SK-N-SH (cell line): ENCODE measurements around the gene CRMP1.

Source experiments
- PBX3 ChIP-seq: IDR thresholded peaks from 2 replicates; pipeline ENCODE4; 2012
- REST ChIP-seq: IDR thresholded peaks from 2 replicates; pipeline ENCODE4 v1.6.1; 2012; ENCODE audit warnings: mild to moderate bottlenecking, low read depth, low read length, moderate library complexity
- YY1 ChIP-seq: IDR thresholded peaks from 2 replicates; pipeline ENCODE4 v1.4.0; 2012; ENCODE audit warnings: low read depth, mild to moderate bottlenecking
- TF ChIP-seq, protein P1 (sequence below): fragments of 200-600 bp; sonication (generic); IDR thresholded peaks from 2 replicates; pipeline ENCODE4 v1.6.1; 2017; ENCODE audit warnings: antibody characterized with exemption, mild to moderate bottlenecking, moderate library complexity

- no peak for TF ChIP-seq PBX3
- TF ChIP-seq, protein P1, sequence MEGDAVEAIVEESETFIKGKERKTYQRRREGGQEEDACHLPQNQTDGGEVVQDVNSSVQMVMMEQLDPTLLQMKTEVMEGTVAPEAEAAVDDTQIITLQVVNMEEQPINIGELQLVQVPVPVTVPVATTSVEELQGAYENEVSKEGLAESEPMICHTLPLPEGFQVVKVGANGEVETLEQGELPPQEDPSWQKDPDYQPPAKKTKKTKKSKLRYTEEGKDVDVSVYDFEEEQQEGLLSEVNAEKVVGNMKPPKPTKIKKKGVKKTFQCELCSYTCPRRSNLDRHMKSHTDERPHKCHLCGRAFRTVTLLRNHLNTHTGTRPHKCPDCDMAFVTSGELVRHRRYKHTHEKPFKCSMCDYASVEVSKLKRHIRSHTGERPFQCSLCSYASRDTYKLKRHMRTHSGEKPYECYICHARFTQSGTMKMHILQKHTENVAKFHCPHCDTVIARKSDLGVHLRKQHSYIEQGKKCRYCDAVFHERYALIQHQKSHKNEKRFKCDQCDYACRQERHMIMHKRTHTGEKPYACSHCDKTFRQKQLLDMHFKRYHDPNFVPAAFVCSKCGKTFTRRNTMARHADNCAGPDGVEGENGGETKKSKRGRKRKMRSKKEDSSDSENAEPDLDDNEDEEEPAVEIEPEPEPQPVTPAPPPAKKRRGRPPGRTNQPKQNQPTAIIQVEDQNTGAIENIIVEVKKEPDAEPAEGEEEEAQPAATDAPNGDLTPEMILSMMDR: no peak
- TF ChIP-seq REST: no peak
- no peak for TF ChIP-seq YY1
Observed at GRCh38 chr4:5924461-5925125, 31.7 kb upstream of the CRMP1 start.
